Caco-2 (cell line): ENCODE results near the gene KIF1A. TPM values are rescaled to one million over a fixed set of nuclear protein-coding genes. Genes with fewer than 3 reads are reported as not detected.

Experiments
- BruUV-seq: library from RNA; stranded (reverse); fragments of 400-500 nt; replicated peaks from 2 replicates; lab custom pipeline; 2021; lab: Mats Ljungman, UMichigan
- CTCF ChIA-PET: fragments of 300-600 bp; sonication (Branson Sonifier 250); formaldehyde crosslinking; loops from one replicate; lab custom pipeline; 2022; ENCODE audit warnings: antibody characterized with exemption; lab: Charles Lee
- POLR2A ChIA-PET: fragments of 300-600 bp; sonication (Branson Sonifier 250); formaldehyde crosslinking; loops from one replicate; lab custom pipeline; 2022; ENCODE audit warnings: antibody characterized with exemption; lab: Charles Lee
- DNase-seq, 2 experiments: peaks; one replicate each; pipeline versions ENCODE4 v3.0.0 to v3.0.0-alpha.2; 2020 to 2022
- H3K27me3 ChIP-seq: replicated peaks from 2 replicates; pipeline ENCODE4 v1.6.0; 2011; ENCODE audit warnings: low read length; ENCODE audit not compliant: control insufficient read depth, insufficient read depth
- H3K36me3 ChIP-seq: 2 replicates; pipeline ENCODE4 v1.5.1; 2011; ENCODE audit warnings: low read length; ENCODE audit not compliant: control insufficient read depth, insufficient read depth
- H3K4me1 ChIP-seq: fragments of 250-450 bp; sonication (Bioruptor Pico); 2 replicates; pipeline ENCODE4 v1.5.1; 2020; ENCODE audit warnings: mild to moderate bottlenecking
- H3K4me3 ChIP-seq: 2 replicates; pipeline ENCODE4 v1.5.1; 2011; ENCODE audit warnings: low read depth, mild to moderate bottlenecking, control low read depth, low read length
- H3K9me3 ChIP-seq: fragments of 250-450 bp; sonication (Bioruptor Pico); 2 replicates; pipeline ENCODE4 v1.5.1; 2020; ENCODE audit warnings: mild to moderate bottlenecking, moderate library complexity
- H3K27ac Mint-ChIP-seq: one replicate; pipeline ENCODE4 v1.8.0; 2022; ENCODE audit warnings: mixed read lengths; ENCODE audit not compliant: unreplicated experiment
- H3K27me3 Mint-ChIP-seq: one replicate; pipeline ENCODE4 v1.8.0; 2022; ENCODE audit warnings: mixed read lengths; ENCODE audit not compliant: insufficient read depth, unreplicated experiment
- H3K36me3 Mint-ChIP-seq: one replicate; pipeline ENCODE4 v1.8.0; 2022; ENCODE audit warnings: mild to moderate bottlenecking, mixed read lengths; ENCODE audit not compliant: insufficient read depth, unreplicated experiment
- H3K4me1 Mint-ChIP-seq: one replicate; pipeline ENCODE4 v1.8.0; 2022; ENCODE audit warnings: low read depth, mixed read lengths; ENCODE audit not compliant: unreplicated experiment
- H3K4me3 Mint-ChIP-seq: one replicate; pipeline ENCODE4 v1.8.0; 2022; ENCODE audit warnings: mild to moderate bottlenecking, moderate library complexity, mixed read lengths; ENCODE audit not compliant: unreplicated experiment
- H3K9me3 Mint-ChIP-seq: one replicate; pipeline ENCODE4 v1.8.0; 2022; ENCODE audit warnings: mixed read lengths; ENCODE audit not compliant: unreplicated experiment
- intact Hi-C: fragments of 100-400 bp; cut with micrococcal nuclease; formaldehyde crosslinking; loops from one replicate; pipeline ENCODE4 v1.10.0; 2022; ENCODE audit not compliant: unreplicated experiment
- total RNA-seq: library from RNA; stranded (reverse); gene quantifications from 2 replicates; pipeline ENCODE4 v1.2.3, GENCODE V29; 2022
- TF ChIP-seq, protein P1 (sequence below), 2 experiments: fragments of 200-600 bp in 1 of 2; IDR thresholded peaks; 1 replicate in 1 of 2; 2 replicates in 1 of 2; pipeline versions ENCODE4 v1.5.1 to v1.8.0; 2011 to 2022; ENCODE audit warnings: antibody characterized with exemption in 1 of 2, control low read depth in 1 of 2, inconsistent platforms in 1 of 2, low read depth in 1 of 2, low read length in 1 of 2, mild to moderate bottlenecking in 1 of 2, moderate library complexity in 1 of 2; ENCODE audit not compliant: insufficient read depth in 1 of 2, severe bottlenecking in 1 of 2, unreplicated experiment in 1 of 2

KIF1A gene
- total RNA-seq, 1 experiment from 2014 or later: 33.1 TPM

DNA sequence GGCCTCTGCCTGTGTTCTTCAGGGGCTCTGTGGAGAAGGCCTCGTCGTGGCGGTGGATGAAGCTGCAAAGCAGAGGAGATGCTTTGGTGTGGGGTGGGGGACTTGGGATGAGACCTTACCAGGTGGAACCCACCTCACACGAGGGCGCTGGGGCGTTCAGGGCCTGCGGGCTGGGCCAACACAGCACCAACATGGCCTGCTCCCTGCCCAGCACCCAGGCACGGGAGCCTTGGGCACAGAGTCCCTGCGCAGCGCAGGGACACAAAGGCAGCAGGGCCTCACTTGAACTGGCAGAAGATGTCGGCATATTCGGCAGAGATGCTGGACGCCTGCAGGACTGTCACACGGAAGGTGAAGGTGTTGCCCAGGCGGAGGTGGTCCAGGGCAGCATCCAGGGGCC is 74.6 kb downstream of the KIF1A start:
- POLR2A ChIA-PET: no interaction called here
- CTCF ChIA-PET: no interaction called here
- Mint-ChIP-seq H3K36me3 (peaks cover 4% of the 10 kb centered on the region), H3K27ac (no peak overlapping the region), H3K9me3 (no peaks in the 10 kb centered on the region), H3K27me3 (no peaks in the 10 kb centered on the region), H3K4me1 (no peaks in the 10 kb centered on the region), H3K4me3 (no peak overlapping the region)
- no peaks in the 10 kb centered on the region for H3K27me3 ChIP-seq
- no peaks in the 10 kb centered on the region for H3K36me3 ChIP-seq
- no peak overlapping the region for H3K4me3 ChIP-seq
- intact Hi-C loops: no loop called here
- H3K9me3 ChIP-seq: no peaks in the 10 kb centered on the region
- TF ChIP-seq, protein P1, sequence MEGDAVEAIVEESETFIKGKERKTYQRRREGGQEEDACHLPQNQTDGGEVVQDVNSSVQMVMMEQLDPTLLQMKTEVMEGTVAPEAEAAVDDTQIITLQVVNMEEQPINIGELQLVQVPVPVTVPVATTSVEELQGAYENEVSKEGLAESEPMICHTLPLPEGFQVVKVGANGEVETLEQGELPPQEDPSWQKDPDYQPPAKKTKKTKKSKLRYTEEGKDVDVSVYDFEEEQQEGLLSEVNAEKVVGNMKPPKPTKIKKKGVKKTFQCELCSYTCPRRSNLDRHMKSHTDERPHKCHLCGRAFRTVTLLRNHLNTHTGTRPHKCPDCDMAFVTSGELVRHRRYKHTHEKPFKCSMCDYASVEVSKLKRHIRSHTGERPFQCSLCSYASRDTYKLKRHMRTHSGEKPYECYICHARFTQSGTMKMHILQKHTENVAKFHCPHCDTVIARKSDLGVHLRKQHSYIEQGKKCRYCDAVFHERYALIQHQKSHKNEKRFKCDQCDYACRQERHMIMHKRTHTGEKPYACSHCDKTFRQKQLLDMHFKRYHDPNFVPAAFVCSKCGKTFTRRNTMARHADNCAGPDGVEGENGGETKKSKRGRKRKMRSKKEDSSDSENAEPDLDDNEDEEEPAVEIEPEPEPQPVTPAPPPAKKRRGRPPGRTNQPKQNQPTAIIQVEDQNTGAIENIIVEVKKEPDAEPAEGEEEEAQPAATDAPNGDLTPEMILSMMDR (IDR thresholded peaks at IDR 0.05; ENCODE audit: insufficient read depth in 1 of 2, low read depth in 1 of 2, low read length in 1 of 2, severe bottlenecking in 1 of 2, unreplicated experiment in 1 of 2): no peak
- DNase-seq: no peak
- no peaks in the 10 kb centered on the region for H3K4me1 ChIP-seq
- no TSS peak for BruUV-seq

DNA sequence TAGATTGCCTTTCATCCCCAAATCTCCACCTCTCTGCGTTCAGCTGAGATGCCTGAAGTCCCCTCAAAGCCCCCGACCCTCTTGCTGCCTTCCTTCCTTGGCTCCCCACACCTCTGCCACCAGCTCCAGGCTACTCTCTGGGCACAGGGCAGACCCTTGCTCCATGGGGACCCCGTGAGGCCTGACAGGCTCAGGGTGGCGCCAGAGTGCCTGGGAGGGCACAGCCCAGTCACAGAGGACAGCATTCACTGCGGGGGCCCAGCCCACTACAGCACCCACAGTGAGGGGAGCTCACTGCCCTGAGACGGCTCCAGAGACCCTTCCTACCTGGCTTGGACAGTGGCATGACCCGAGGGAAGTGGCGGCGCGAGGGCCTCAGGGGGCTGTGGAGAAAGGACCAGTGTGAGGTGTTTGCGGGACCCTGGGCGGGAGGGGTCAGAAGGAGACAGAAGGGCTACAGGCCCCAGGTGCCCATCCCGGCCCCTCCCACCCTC is 77.4 kb downstream of the KIF1A start:
- no peaks in the 10 kb centered on the region for H3K4me1 Mint-ChIP-seq
- no peak overlapping the region for H3K27ac Mint-ChIP-seq
- CTCF ChIA-PET: no interaction called here
- no peaks in the 10 kb centered on the region for H3K27me3 Mint-ChIP-seq
- no TSS peak for BruUV-seq
- H3K4me3 ChIP-seq: no peak overlapping the region
- no peak for DNase-seq
- TF ChIP-seq, protein P1 (IDR thresholded peaks at IDR 0.05; ENCODE audit: insufficient read depth in 1 of 2, low read depth in 1 of 2, low read length in 1 of 2, severe bottlenecking in 1 of 2, unreplicated experiment in 1 of 2): no peak
- H3K4me1 ChIP-seq: no peaks in the 10 kb centered on the region
- H3K36me3 ChIP-seq: no peaks in the 10 kb centered on the region
- peaks cover 2% of the 10 kb centered on the region for H3K36me3 Mint-ChIP-seq
- no peak overlapping the region for H3K4me3 Mint-ChIP-seq
- no peaks in the 10 kb centered on the region for H3K27me3 ChIP-seq
- no peaks in the 10 kb centered on the region for H3K9me3 ChIP-seq
- H3K9me3 Mint-ChIP-seq: no peaks in the 10 kb centered on the region
- intact Hi-C loops: no loop called here
- POLR2A ChIA-PET: no interaction called here

DNA sequence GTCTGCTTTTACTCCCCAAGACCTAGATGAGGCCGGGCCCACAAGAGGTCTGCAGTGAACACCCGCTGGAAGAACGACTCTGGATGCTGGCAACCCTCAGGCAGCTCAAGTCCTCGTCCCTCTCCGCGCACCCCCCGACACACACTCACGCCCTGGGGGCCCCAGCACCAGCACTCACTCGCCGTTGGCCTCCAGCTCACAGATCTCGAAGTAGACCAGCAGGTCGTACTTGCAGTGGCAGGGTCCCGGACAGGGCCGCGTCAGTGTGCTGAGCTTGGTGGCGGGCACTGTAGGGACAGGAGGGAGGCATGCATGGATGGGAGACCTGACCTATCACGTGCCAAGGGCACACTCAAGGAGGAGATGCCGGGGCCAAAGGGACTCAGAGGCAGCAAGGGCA is 78.9 kb downstream of the KIF1A start:
- POLR2A ChIA-PET: no interaction called here
- Mint-ChIP-seq H3K9me3 (no peaks in the 10 kb centered on the region), H3K27me3 (no peaks in the 10 kb centered on the region), H3K4me3 (no peak overlapping the region), H3K4me1 (no peaks in the 10 kb centered on the region), H3K27ac (no peak overlapping the region), H3K36me3 (no peaks in the 10 kb centered on the region)
- no peaks in the 10 kb centered on the region for H3K27me3 ChIP-seq
- BruUV-seq: no TSS peak
- no peaks in the 10 kb centered on the region for H3K4me1 ChIP-seq
- TF ChIP-seq, protein P1 (IDR thresholded peaks at IDR 0.05; ENCODE audit: insufficient read depth in 1 of 2, low read depth in 1 of 2, low read length in 1 of 2, severe bottlenecking in 1 of 2, unreplicated experiment in 1 of 2): no peak
- no peaks in the 10 kb centered on the region for H3K9me3 ChIP-seq
- intact Hi-C loops: no loop called here
- CTCF ChIA-PET: no interaction called here
- H3K4me3 ChIP-seq: no peak overlapping the region
- H3K36me3 ChIP-seq: no peaks in the 10 kb centered on the region
- no peak for DNase-seq
